VCaP (cell line): ENCODE measurements around the gene ASGR1.
"Not testable (repeated sequence)": the region's sequence is repeated elsewhere in the genome, so short reads cannot be mapped to it uniquely, and the experiment has no call there.

Source experiments
- H3K27ac ChIP-seq: fragments of 450-650 bp; 2 replicates; pipeline ENCODE4 v1.5.1; 2017
- CTCF ChIP-seq: fragments of 450-650 bp; conservative IDR thresholded peaks from 2 replicates; pipeline ENCODE4 v1.5.1; 2017; ENCODE audit warnings: mild to moderate bottlenecking, moderate library complexity

The ASGR1 gene

GRCh38 chr17:7183433-7184090, 4.4 kb upstream of the ASGR1 start:
- TF ChIP-seq CTCF: no peak
- peak overlapping the region; percentile 34; the same call in 1 of the 2 replicates for H3K27ac ChIP-seq

- not testable (repeated sequence) for H3K27ac ChIP-seq
These were observed 2.9 kb upstream of the ASGR1 start for GRCh38 chr17:7182101-7182500.

- no peak for TF ChIP-seq CTCF
These were observed 225 bp downstream of the ASGR1 start for GRCh38 chr17:7178973-7179316.

GRCh38 chr17:7177954-7178477, 1.2 kb downstream of the ASGR1 start:
- peak overlapping the region; percentile 55; the same call in 1 of the 2 replicates for H3K27ac ChIP-seq
- TF ChIP-seq CTCF: no peak

More at GRCh38 chr17:7178973-7179316, 225 bp downstream of the ASGR1 start:
- H3K27ac ChIP-seq: no peak overlapping the region

- peak; percentile 87 for TF ChIP-seq CTCF
- peak overlapping the region; percentile 55; the same call in 1 of the 2 replicates for H3K27ac ChIP-seq
These were observed 1.8 kb downstream of the ASGR1 start for GRCh38 chr17:7177191-7177953.

- H3K27ac ChIP-seq: peak overlapping the region; percentile 55; the same call in 1 of the 2 replicates
- TF ChIP-seq CTCF: no peak
These were observed 2.4 kb downstream of the ASGR1 start for GRCh38 chr17:7176841-7177190.

GRCh38 chr17:7176107-7176840, 2.9 kb downstream of the ASGR1 start:
- TF ChIP-seq CTCF: no peak
- H3K27ac ChIP-seq: no peak overlapping the region; the same call in 1 of the 2 replicates
